Testis (tissue), 2 donors: ENCODE measurements around the gene TSC22D3.

ENCODE experiments used
- POLR2A ChIP-seq: fragments of 450-650 bp; IDR thresholded peaks from one replicate; pipeline ENCODE4 v1.6.1; 2017; ENCODE audit warnings: antibody characterized with exemption, mild to moderate bottlenecking, moderate library complexity
- TF ChIP-seq, protein P1 (sequence below), 3 experiments: fragments of 450-650 bp in 2 of 3; fragments of 200-600 bp in 1 of 3; sonication (generic) in 1 of 3; IDR thresholded peaks; one replicate each; pipeline ENCODE4 v1.5.1; 2016 to 2019; ENCODE audit warnings: antibody characterized with exemption in 3 of 3, mild to moderate bottlenecking in 2 of 3, moderate library complexity in 1 of 3

DNA sequence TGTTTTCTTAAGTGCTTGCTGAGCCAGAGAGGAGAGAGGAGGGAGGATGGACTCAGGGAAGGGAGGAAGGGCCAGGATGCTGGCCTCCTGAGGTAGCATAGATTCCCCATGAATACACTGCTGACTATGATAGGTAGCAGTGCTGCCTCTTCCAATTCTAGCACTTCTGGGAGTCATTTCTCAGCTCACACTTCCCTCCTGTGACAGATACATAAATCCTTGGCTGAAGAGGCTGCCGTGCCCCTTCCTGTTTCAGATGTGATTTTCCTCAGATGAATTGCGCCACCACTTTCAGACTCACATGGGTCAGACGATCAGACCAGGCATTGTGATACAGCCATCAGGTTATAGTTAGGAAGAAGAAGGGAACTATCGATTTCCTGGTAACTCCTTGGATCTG lies 22.4 kb downstream of the TSC22D3 start:
- TF ChIP-seq, protein P1, sequence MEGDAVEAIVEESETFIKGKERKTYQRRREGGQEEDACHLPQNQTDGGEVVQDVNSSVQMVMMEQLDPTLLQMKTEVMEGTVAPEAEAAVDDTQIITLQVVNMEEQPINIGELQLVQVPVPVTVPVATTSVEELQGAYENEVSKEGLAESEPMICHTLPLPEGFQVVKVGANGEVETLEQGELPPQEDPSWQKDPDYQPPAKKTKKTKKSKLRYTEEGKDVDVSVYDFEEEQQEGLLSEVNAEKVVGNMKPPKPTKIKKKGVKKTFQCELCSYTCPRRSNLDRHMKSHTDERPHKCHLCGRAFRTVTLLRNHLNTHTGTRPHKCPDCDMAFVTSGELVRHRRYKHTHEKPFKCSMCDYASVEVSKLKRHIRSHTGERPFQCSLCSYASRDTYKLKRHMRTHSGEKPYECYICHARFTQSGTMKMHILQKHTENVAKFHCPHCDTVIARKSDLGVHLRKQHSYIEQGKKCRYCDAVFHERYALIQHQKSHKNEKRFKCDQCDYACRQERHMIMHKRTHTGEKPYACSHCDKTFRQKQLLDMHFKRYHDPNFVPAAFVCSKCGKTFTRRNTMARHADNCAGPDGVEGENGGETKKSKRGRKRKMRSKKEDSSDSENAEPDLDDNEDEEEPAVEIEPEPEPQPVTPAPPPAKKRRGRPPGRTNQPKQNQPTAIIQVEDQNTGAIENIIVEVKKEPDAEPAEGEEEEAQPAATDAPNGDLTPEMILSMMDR (IDR thresholded peaks at IDR 0.05) = no peak
- no peak for TF ChIP-seq POLR2A
